Ovary (tissue), 9 donors: ENCODE results near the gene ACAP1. TPM values are rescaled to one million over a fixed set of nuclear protein-coding genes. Genes with fewer than 3 reads are reported as not detected.

Experiments used
- DNase-seq, 5 donors: peaks; one replicate each; pipeline ENCODE4 v3.0.0-alpha.2; 2019 to 2020
- H3K27ac ChIP-seq, 2 donors: fragments of 200-600 bp; one replicate each; pipeline versions ENCODE4 v1.5.1 to v1.8.0; 2019 to 2022
- H3K27me3 ChIP-seq: fragments of 200-600 bp; one replicate; pipeline ENCODE4 v1.8.0; 2022
- H3K36me3 ChIP-seq: fragments of 200-600 bp; sonication (generic); one replicate; pipeline ENCODE4 v1.5.1; 2019
- H3K4me1 ChIP-seq: one replicate; pipeline ENCODE4 v1.8.1; 2013; ENCODE audit warnings: mild to moderate bottlenecking, moderate library complexity; ENCODE audit not compliant: insufficient read depth
- H3K4me3 ChIP-seq: fragments of 200-600 bp; sonication (generic); one replicate; pipeline ENCODE4 v1.5.1; 2017
- H3K9me3 ChIP-seq, 2 donors: fragments of 200-600 bp in 1 of 2; sonication (generic) in 1 of 2; one replicate each; pipeline versions ENCODE4 v1.5.1 to v1.8.1; 2013 to 2019; ENCODE audit warnings: mild to moderate bottlenecking in 1 of 2, moderate library complexity in 1 of 2
- CTCF ChIP-seq, 3 donors: fragments of 450-650 bp in 2 of 3; fragments of 200-600 bp in 1 of 3; IDR thresholded peaks; one replicate each; pipeline versions ENCODE4 v1.5.1 to v1.8.0; 2016 to 2022; ENCODE audit warnings: antibody characterized with exemption in 3 of 3, mild to moderate bottlenecking in 1 of 3
- EP300 ChIP-seq: sonication (generic); formaldehyde crosslinking; IDR thresholded peaks from one replicate; pipeline ENCODE4 v1.6.1; 2017; ENCODE audit warnings: antibody characterized with exemption
- POLR2A ChIP-seq: fragments of 450-650 bp; IDR thresholded peaks from one replicate; pipeline ENCODE4 v1.6.1; 2017; ENCODE audit warnings: antibody characterized with exemption, mild to moderate bottlenecking, moderate library complexity
- WGBS, 3 donors: extraction: QIAGEN DNeasy Blood & Tissue Kit in 1 of 3; methylation state at CpG; one replicate each; pipeline versions ENCODE4 v1.1.5 to v1.1.7; 2013 to 2017; 5-methylcytosine and 5-hydroxymethylcytosine counted together
- intact Hi-C, 4 donors: fragments of 100-400 bp; cut with DNase I; formaldehyde crosslinking; loops; one replicate each; pipeline versions ENCODE4 v1.11.0 to v1.15.1; 2022 to 2023
- polyA plus RNA-seq, 2 donors: library from polyadenylated mRNA; stranded (reverse); fragments of 200-250 nt in 1 of 2; fragments of 350-450 nt in 1 of 2; fragmentation: Illumina TruSeq in 1 of 2; extraction: RNeasy Lipid Tissue Mini Kit (QIAGEN cat#74804) in 1 of 2; gene quantifications; one replicate each; pipeline ENCODE4 v1.2.3, GENCODE V29; 2013 to 2014
- total RNA-seq, 7 donors: library from RNA; depleted of rRNA in 2 of 7; stranded (reverse); fragments of >200 nt in 2 of 7; fragmentation: NEBNext Ultra II Directional in 3 of 7; extraction: Animal tissue kit (Norgen Biotek cat#: 25700) in 3 of 7; gene quantifications; one replicate each; pipeline versions ENCODE4 v1.1.0 to v1.2.4, GENCODE V29; 2016 to 2023
- donor health status: DM: no; HTN: no; CAD: no; lungs with moderate emphysema.
- donor health status: DM: no; HTN: no; CAD: no.
- donor health status: Bipolar disorder and iron deficiency.
- donor health status: DM: yes; HTN: yes; CAD: no.
- donor health status: DM: no; HTN: no; CAD: no.
- donor health status: DM: yes; HTN: yes; CAD: no.

The ACAP1 gene
- total and polyA plus RNA-seq, 9 donors: 1.9 to 9.4 (median 5.5) TPM

- TF ChIP-seq CTCF (IDR thresholded peaks at IDR 0.05) (no peak), EP300 (no peak), POLR2A (no peak)
- Histone ChIP-seq H3K4me1 (peaks cover 18% of the 10 kb centered on the region), H3K27me3 (no peaks in the 10 kb centered on the region), H3K4me3 (peak overlapping the region; percentile 64), H3K27ac (peak overlapping the region in 1 of 2 donors; percentile 19), H3K9me3 (no peaks in the 10 kb centered on the region), H3K36me3 (no peaks in the 10 kb centered on the region)
- DNase-seq: peak in 4 of 5 donors; percentile 35 to 57 (median 55)
- WGBS, 3 donors: 83 to 85% (median 85%) methylated on average over 37 of the region's 37 CpGs
- intact Hi-C loops: loop anchor here in 3 of 4 donors (2.0 to 10.0 kb wide), 5 partner anchors 82 to 212 kb away; partner anchors contain the start of genes FGF11 (in 2 of the 3), SENP3 (in 2 of the 3), TMEM102 (in 2 of the 3) and POLR2A (in 1 of the 3)
These were observed 16.7 kb downstream of the ACAP1 start for GRCh38 chr17:7352910-7353635.

DNA sequence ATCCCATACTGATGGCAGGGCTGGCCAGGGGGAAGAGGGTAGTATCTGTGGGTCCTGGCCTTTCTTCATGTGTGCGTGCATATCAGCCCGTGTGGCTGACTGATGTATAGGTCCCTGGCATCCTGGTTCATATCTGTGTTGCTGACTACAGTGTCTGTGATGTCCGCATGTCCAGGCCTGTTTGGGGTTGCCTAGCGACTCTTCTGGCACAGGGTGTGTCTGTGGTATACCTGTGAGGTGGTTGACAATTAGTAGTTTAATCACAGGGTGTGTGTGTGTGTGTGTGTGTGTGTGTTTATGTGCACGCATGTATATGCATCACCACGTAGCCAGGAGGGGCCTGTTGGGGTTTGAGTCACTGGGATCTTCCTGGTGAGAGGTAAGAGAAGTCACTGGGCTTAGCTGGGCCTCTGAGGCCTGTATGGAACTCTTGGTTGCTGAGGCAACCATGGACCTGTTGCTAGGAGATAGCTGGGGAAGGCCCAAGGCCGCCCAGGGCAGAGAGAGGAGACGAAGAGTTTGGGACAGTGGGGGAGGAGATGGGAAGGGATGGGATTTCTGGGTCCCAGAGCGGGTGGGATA, 18.0 kb downstream of the ACAP1 start:
- H3K27ac ChIP-seq: no peak overlapping the region
- TF ChIP-seq EP300 (no peak), POLR2A (no peak), CTCF (IDR thresholded peaks at IDR 0.05) (no peak)

GRCh38 chr17:7355053-7355452, 18.7 kb downstream of the ACAP1 start, which contains the start of gene TMEM95:
TMEM95 (plus strand) TSS chr17:7355156; CDS start chr17:7355205, 49 bp downstream.
- no peaks in the 10 kb centered on the region for H3K36me3 ChIP-seq
- H3K4me1 ChIP-seq: peaks cover 10% of the 10 kb centered on the region
- no peak within 1 kb of the TSS for H3K27ac ChIP-seq
- DNase-seq: peak in 4 of 5 donors; percentile 35 to 62 (median 52)
- H3K27me3 ChIP-seq: no peaks in the 10 kb centered on the region
- no peak within 1 kb of the TSS for H3K4me3 ChIP-seq
- no peak for TF ChIP-seq CTCF (IDR thresholded peaks at IDR 0.05)
- no peak for TF ChIP-seq EP300
- no peak for TF ChIP-seq POLR2A
- 63 to 67% (median 67%) methylated on average over 10 of the region's 10 CpGs for WGBS, 3 donors
- H3K9me3 ChIP-seq: no peaks in the 10 kb centered on the region
- intact Hi-C loops: loop anchor here in 3 of 4 donors (2.0 to 10.0 kb wide), 4 partner anchors 80 to 210 kb away; partner anchors contain the start of genes TMEM102 (in 3 of the 3), FGF11 (in 2 of the 3), SENP3 (in 1 of the 3) and TNFSF13 (in 1 of the 3)

More for the DNA sequence above, 18.0 kb downstream of the ACAP1 start:
- intact Hi-C loops: loop anchor here in 3 of 4 donors (2.0 to 10.0 kb wide), 5 partner anchors 80 to 210 kb away; partner anchors contain the start of genes TMEM102 (in 3 of the 3), FGF11 (in 2 of the 3), SENP3 (in 2 of the 3) and TNFSF13 (in 1 of the 3)
- DNase-seq: peak in 2 of 5 donors; percentile 33 to 41
- peaks cover 11% of the 10 kb centered on the region for H3K4me1 ChIP-seq
- no peaks in the 10 kb centered on the region for H3K9me3 ChIP-seq
- no peaks in the 10 kb centered on the region for H3K36me3 ChIP-seq
- H3K27me3 ChIP-seq: no peaks in the 10 kb centered on the region
- H3K4me3 ChIP-seq: no peak overlapping the region
- 60 to 68% (median 64%) methylated on average over 9 of the region's 9 CpGs for WGBS, 3 donors

DNA sequence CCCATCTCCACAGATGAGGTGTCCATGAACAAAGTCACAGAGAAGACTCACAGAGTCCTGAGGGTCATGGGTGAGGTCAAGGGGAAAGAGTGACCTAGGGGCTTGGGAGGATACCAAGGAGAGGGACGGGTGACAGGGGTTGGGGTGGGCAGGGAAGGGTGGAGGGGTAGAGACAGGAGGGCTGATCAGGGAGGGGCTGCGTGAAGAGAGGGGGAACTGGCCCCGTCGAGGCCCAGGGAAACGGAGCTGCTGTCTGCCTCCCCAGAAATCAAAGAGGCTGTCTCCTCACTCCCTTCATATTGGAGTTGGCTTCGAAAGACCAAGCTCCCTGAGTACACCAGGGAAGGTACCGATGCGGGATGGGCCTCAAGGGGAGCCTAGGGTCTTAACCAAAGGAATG, 19.2 kb downstream of the ACAP1 start:
- Histone ChIP-seq H3K36me3 (no peaks in the 10 kb centered on the region), H3K4me3 (no peak overlapping the region), H3K27me3 (no peaks in the 10 kb centered on the region), H3K27ac (no peak overlapping the region), H3K9me3 (no peaks in the 10 kb centered on the region), H3K4me1 (peaks cover 10% of the 10 kb centered on the region)
- no peak for DNase-seq
- WGBS, 3 donors: 71 to 77% (median 77%) methylated on average over 8 of the region's 8 CpGs
- TF ChIP-seq CTCF (IDR thresholded peaks at IDR 0.05): no peak
- TF ChIP-seq EP300: no peak
- TF ChIP-seq POLR2A: no peak
- intact Hi-C loops: loop anchor here in 3 of 4 donors (2.0 to 10.0 kb wide), 4 partner anchors 79 to 209 kb away; partner anchors contain the start of genes TMEM102 (in 3 of the 3), FGF11 (in 2 of the 3), SENP3 (in 1 of the 3) and TNFSF13 (in 1 of the 3)
